ENCODE data around the gene MED8. TPM values are rescaled to one million over a fixed set of nuclear protein-coding genes. Genes with fewer than 3 reads are reported as not detected.
A peak's percentile ranks its signal among the peaks of the same experiment; 100 is the strongest.

MED8 gene
- total and polyA plus RNA-seq, 9 of the 15 experiments (the other 6 are each of a cell fraction or from before 2014, with no cell fraction given) = 23.0 to 120 (median 56.4) TPM

DNA sequence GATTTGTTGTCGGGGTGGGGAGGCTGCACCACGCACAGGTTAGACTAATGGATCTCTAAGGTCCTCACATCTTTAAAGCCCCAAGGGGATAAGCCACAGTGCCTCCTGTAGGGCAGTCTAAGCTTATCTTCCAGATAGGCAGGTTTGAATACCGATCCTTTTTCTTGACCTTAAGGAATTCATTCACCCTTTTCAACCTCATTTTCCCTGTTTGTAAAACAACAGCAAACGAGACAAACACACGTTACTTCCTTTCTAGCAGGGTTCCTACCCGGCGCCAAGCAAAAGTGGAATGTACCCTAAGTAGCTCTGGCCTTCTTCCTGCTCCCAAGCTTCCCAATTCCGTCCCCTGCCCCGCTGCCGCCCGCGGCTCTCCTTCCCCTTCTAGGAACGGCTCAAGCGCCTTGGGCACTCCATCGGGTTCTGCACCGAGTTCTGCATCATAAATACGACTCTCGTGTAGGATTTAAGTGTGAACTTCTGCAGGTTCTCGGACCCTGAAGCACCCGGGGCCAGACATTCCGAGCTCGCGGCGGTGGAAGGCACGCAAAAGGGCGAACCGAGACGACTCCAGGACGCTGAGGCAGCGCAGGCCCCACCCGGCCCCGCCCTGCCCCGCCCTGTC, 31.4 kb downstream of the MED8 start (continued):
- TF ChIP-seq, protein P1, sequence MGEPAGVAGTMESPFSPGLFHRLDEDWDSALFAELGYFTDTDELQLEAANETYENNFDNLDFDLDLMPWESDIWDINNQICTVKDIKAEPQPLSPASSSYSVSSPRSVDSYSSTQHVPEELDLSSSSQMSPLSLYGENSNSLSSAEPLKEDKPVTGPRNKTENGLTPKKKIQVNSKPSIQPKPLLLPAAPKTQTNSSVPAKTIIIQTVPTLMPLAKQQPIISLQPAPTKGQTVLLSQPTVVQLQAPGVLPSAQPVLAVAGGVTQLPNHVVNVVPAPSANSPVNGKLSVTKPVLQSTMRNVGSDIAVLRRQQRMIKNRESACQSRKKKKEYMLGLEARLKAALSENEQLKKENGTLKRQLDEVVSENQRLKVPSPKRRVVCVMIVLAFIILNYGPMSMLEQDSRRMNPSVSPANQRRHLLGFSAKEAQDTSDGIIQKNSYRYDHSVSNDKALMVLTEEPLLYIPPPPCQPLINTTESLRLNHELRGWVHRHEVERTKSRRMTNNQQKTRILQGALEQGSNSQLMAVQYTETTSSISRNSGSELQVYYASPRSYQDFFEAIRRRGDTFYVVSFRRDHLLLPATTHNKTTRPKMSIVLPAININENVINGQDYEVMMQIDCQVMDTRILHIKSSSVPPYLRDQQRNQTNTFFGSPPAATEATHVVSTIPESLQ (CRISPR knock-in tag; IDR thresholded peaks at IDR 0.05) = peak; percentile 79
- TF ChIP-seq, protein P2, sequence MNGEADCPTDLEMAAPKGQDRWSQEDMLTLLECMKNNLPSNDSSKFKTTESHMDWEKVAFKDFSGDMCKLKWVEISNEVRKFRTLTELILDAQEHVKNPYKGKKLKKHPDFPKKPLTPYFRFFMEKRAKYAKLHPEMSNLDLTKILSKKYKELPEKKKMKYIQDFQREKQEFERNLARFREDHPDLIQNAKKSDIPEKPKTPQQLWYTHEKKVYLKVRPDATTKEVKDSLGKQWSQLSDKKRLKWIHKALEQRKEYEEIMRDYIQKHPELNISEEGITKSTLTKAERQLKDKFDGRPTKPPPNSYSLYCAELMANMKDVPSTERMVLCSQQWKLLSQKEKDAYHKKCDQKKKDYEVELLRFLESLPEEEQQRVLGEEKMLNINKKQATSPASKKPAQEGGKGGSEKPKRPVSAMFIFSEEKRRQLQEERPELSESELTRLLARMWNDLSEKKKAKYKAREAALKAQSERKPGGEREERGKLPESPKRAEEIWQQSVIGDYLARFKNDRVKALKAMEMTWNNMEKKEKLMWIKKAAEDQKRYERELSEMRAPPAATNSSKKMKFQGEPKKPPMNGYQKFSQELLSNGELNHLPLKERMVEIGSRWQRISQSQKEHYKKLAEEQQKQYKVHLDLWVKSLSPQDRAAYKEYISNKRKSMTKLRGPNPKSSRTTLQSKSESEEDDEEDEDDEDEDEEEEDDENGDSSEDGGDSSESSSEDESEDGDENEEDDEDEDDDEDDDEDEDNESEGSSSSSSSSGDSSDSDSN (IDR thresholded peaks at IDR 0.05; ENCODE audit: borderline replicate concordance in 1 of 2, low read depth in 2 of 2, low read length in 2 of 2) = peak in 1 of 2 experiments; percentile 55; a peak in 3 of 4 replicates
- peak; percentile 49; the same call in 1 of the 2 replicates for TF ChIP-seq RNF2 (IDR thresholded peaks at IDR 0.05)
- peak; percentile 60; the same call in 1 of the 2 replicates for TF ChIP-seq NFATC3 (IDR thresholded peaks at IDR 0.05)
- peak; percentile 41 for TF ChIP-seq KLF16 (IDR thresholded peaks at IDR 0.05)
- TF ChIP-seq SP1 (CRISPR knock-in tag; IDR thresholded peaks at IDR 0.05) = peak; percentile 76; the same call in 1 of the 2 replicates
- peak; percentile 16; the same call in 1 of the 2 replicates for TF ChIP-seq CBFB (CRISPR knock-in tag; IDR thresholded peaks at IDR 0.05)
- TF ChIP-seq ZEB2 (IDR thresholded peaks at IDR 0.05) = peak; percentile 67; the same call in 1 of the 2 replicates
- TF ChIP-seq, protein P3, sequence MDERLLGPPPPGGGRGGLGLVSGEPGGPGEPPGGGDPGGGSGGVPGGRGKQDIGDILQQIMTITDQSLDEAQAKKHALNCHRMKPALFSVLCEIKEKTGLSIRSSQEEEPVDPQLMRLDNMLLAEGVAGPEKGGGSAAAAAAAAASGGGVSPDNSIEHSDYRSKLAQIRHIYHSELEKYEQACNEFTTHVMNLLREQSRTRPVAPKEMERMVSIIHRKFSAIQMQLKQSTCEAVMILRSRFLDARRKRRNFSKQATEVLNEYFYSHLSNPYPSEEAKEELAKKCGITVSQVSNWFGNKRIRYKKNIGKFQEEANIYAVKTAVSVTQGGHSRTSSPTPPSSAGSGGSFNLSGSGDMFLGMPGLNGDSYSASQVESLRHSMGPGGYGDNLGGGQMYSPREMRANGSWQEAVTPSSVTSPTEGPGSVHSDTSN (CRISPR knock-in tag; IDR thresholded peaks at IDR 0.05; ENCODE audit: low read depth) = no peak
- TF ChIP-seq, protein P3 (tag; conservative IDR thresholded peaks at IDR 0.05; ENCODE audit: low read depth) = no peak
- TF ChIP-seq HNRNPLL (IDR thresholded peaks at IDR 0.05; ENCODE audit: low read depth, low read length, poor library complexity, severe bottlenecking) = peak; percentile 55
- peak; percentile 65 for TF ChIP-seq POLR2B (IDR thresholded peaks at IDR 0.05; ENCODE audit: low read depth, partially characterized antibody)
- TF ChIP-seq, protein P4, sequence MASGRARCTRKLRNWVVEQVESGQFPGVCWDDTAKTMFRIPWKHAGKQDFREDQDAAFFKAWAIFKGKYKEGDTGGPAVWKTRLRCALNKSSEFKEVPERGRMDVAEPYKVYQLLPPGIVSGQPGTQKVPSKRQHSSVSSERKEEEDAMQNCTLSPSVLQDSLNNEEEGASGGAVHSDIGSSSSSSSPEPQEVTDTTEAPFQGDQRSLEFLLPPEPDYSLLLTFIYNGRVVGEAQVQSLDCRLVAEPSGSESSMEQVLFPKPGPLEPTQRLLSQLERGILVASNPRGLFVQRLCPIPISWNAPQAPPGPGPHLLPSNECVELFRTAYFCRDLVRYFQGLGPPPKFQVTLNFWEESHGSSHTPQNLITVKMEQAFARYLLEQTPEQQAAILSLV (tag; IDR thresholded peaks at IDR 0.05) = no peak
- TF ChIP-seq HLTF (IDR thresholded peaks at IDR 0.05) = no peak
- no peak for TF ChIP-seq NR4A1 (CRISPR knock-in tag; IDR thresholded peaks at IDR 0.05)
- 0 out of 2 replicates have a peak, but pooled peaks have one; percentile 30 for TF ChIP-seq NR4A1 (tag; IDR thresholded peaks at IDR 0.05)
- peak; percentile 69 for TF ChIP-seq DPF2 (IDR thresholded peaks at IDR 0.05)
- TF ChIP-seq PHF21A (IDR thresholded peaks at IDR 0.05; ENCODE audit: borderline replicate concordance, low read depth) = no peak
- TF ChIP-seq YY1 (IDR thresholded peaks at IDR 0.05; ENCODE audit: borderline replicate concordance in 1 of 3, control insufficient read depth in 1 of 3, extremely low read depth in 1 of 3, insufficient read depth in 3 of 3, insufficient read length in 1 of 3, insufficient replicate concordance in 2 of 3, low read depth in 1 of 3, low read length in 2 of 3) = peak in 1 of 3 experiments; percentile 27
- TF ChIP-seq PHF8 (IDR thresholded peaks at IDR 0.05; ENCODE audit: borderline replicate concordance, low read length) = peak; percentile 84
- TF ChIP-seq ZNF12 (CRISPR knock-in tag; IDR thresholded peaks at IDR 0.05) = no peak; the same call in 1 of the 2 replicates
